SJSA1 (cell line): ENCODE measurements around the gene IL4. TPM values are rescaled to one million over a fixed set of nuclear protein-coding genes. Genes with fewer than 3 reads are reported as not detected.

ENCODE experiments used
- DNase-seq, 2 experiments: peaks; one replicate each; pipeline ENCODE4 v3.0.0-alpha.2; 2015 to 2020; ENCODE audit warnings: low spot score in 2 of 2, low read depth in 1 of 2
- H3K27ac ChIP-seq: fragments of 250-450 bp; sonication (Bioruptor Pico); 2 replicates; pipeline ENCODE4 v1.5.1; 2020; ENCODE audit warnings: mild to moderate bottlenecking, moderate library complexity
- H3K27me3 ChIP-seq: fragments of 250-450 bp; sonication (Bioruptor Pico); replicated peaks from 2 replicates; pipeline ENCODE4 v1.5.1; 2020; ENCODE audit warnings: mild to moderate bottlenecking, moderate library complexity
- H3K36me3 ChIP-seq: fragments of 250-450 bp; sonication (Bioruptor Pico); 2 replicates; pipeline ENCODE4 v1.5.1; 2020; ENCODE audit warnings: mild to moderate bottlenecking
- H3K4me1 ChIP-seq: fragments of 250-450 bp; sonication (Bioruptor Pico); replicated peaks from 2 replicates; pipeline ENCODE4 v1.6.1; 2021; ENCODE audit warnings: mild to moderate bottlenecking
- H3K4me3 ChIP-seq: fragments of 250-450 bp; sonication (Bioruptor Pico); 2 replicates; pipeline ENCODE4 v1.5.1; 2020; ENCODE audit warnings: mild to moderate bottlenecking
- H3K9me3 ChIP-seq: fragments of 250-450 bp; sonication (Bioruptor Pico); replicated peaks from 2 replicates; pipeline ENCODE4 v1.5.1; 2020; ENCODE audit warnings: mild to moderate bottlenecking
- total RNA-seq: library from RNA; depleted of rRNA; stranded (reverse); fragments of >200 nt; shearing (Covaris generic); gene quantifications from 2 replicates; pipeline ENCODE4 v1.2.3, GENCODE V29; 2014

IL4 gene
- total RNA-seq, 1 experiment from 2014 or later, result not detected

GRCh38 chr5:132647473-132647872, 26.3 kb upstream of the IL4 start:
- Histone ChIP-seq H3K4me3 (no peak overlapping the region), H3K9me3 (0 out of 2 replicates have a peak, but pooled peaks cover 3% of the 10 kb centered on the region), H3K4me1 (no peaks in the 10 kb centered on the region), H3K27ac (no peak overlapping the region), H3K36me3 (peaks cover 9% of the 10 kb centered on the region), H3K27me3 (no peaks in the 10 kb centered on the region)
- no peak for DNase-seq

DNA sequence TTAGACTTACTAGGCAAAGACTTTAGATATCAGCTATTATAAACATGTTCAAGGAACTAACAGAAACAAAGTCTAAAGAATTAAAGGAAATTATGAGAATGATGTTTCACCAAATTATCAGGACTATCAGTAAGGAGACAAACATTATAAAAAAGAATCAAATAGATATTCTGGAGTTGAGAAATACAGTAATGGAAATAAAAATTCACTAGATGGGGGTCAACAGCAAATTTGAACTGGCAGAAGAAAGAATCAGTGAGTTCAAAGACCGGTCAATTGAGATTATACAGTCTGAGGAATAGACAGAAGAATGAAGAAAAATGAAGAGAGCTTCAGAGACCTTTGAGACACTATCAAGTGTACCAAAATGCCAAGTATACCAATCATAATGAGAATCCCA, 25.4 kb upstream of the IL4 start:
- no peak overlapping the region for H3K27ac ChIP-seq
- H3K36me3 ChIP-seq, result no peaks in the 10 kb centered on the region; the same call in 1 of the 2 replicates

GRCh38 chr5:132651838-132652469, 21.8 kb upstream of the IL4 start:
- Histone ChIP-seq H3K4me1 (peaks cover 11% of the 10 kb centered on the region), H3K27me3 (no peaks in the 10 kb centered on the region; the same call in none of the 2 replicates), H3K9me3 (peaks cover 12% of the 10 kb centered on the region), H3K36me3 (no peaks in the 10 kb centered on the region), H3K27ac (no peak overlapping the region), H3K4me3 (no peak overlapping the region)
- DNase-seq, result no peak

More for the DNA sequence above, 25.4 kb upstream of the IL4 start:
- H3K9me3 ChIP-seq, result 0 out of 2 replicates have a peak, but pooled peaks cover 3% of the 10 kb centered on the region
- H3K27me3 ChIP-seq, result no peaks in the 10 kb centered on the region; the same call in 1 of the 2 replicates
- H3K4me1 ChIP-seq, result no peaks in the 10 kb centered on the region
- H3K4me3 ChIP-seq, result no peak overlapping the region
- DNase-seq, result no peak

- H3K4me1 ChIP-seq, result peaks cover 11% of the 10 kb centered on the region
- no peaks in the 10 kb centered on the region for H3K36me3 ChIP-seq
- H3K4me3 ChIP-seq, result no peak overlapping the region
- DNase-seq, result no peak
- H3K27me3 ChIP-seq, result no peaks in the 10 kb centered on the region; the same call in none of the 2 replicates
- H3K27ac ChIP-seq, result no peak overlapping the region
- peaks cover 12% of the 10 kb centered on the region for H3K9me3 ChIP-seq
Observed at GRCh38 chr5:132653716-132654115, 20.1 kb upstream of the IL4 start.

DNA sequence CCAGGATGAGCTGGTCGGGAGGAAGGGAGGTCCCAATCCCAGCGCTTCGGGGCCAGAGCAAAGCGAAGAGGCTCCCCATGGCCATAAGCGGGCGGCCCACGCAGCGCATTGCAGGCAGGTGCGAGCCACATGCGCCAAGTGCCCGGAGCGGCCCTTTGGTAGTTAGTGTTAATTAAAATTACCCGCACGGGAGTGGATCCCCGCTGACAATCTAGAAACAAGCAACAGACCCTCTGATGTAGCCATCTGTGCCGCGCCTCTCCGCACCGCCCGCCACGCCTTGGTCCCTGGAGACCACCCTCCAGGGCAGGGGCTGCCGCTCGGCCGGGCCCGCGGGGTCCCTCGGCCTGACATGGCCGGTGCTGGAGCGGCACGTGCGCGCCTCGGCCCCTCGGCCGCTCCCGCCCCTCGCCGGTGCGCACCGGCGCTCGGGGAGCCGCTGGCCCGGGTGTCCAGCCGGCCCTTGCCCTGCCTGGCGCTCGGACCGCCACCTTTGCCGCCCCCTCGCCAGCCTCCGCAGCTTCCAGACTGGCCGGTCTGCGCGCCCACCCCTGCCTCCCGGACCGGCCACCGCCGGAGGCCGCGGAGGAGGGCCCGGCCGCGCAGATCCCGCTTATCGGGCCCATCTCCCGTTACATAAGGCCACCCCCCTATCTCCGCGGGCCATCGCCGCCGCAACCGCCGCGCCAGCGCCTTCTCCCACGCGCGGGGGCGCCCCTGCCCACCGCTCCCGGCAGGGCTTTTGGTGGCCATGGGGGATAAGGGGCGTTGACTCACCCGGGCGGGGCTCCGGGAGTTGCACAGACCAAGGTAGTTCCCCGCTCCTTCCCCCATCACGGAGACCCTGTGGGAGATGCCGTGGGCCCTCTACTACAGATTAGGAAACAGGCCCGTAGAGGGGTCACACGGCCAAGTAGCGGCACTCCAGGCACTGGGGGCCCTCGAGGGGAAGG, 17.7 kb upstream of the IL4 start:
- DNase-seq, result peak in 1 of 2 experiments; percentile 63
- H3K27ac ChIP-seq, result no peak overlapping the region
- H3K4me1 ChIP-seq, result peaks cover 11% of the 10 kb centered on the region
- H3K9me3 ChIP-seq, result peaks cover 8% of the 10 kb centered on the region
- H3K4me3 ChIP-seq, result peak overlapping the region; percentile 38
- H3K36me3 ChIP-seq, result no peaks in the 10 kb centered on the region
- H3K27me3 ChIP-seq, result no peaks in the 10 kb centered on the region; the same call in none of the 2 replicates

GRCh38 chr5:132656774-132657355, 16.9 kb upstream of the IL4 start:
- peak overlapping the region; percentile 38; the same call in 1 of the 2 replicates for H3K4me3 ChIP-seq
- H3K4me1 ChIP-seq, result peaks cover 11% of the 10 kb centered on the region
- no peaks in the 10 kb centered on the region; the same call in none of the 2 replicates for H3K27me3 ChIP-seq
- no peak for DNase-seq
- peaks cover 8% of the 10 kb centered on the region for H3K9me3 ChIP-seq
- H3K27ac ChIP-seq, result no peak overlapping the region
- H3K36me3 ChIP-seq, result no peaks in the 10 kb centered on the region

- Histone ChIP-seq H3K4me1 (peaks cover 12% of the 10 kb centered on the region), H3K36me3 (no peaks in the 10 kb centered on the region), H3K9me3 (peaks cover 8% of the 10 kb centered on the region), H3K27ac (no peak within 1 kb of the TSS), H3K27me3 (no peaks in the 10 kb centered on the region; the same call in none of the 2 replicates), H3K4me3 (no peak within 1 kb of the TSS)
- no peak for DNase-seq
Observed at GRCh38 chr5:132657676-132658380, 16.0 kb upstream of the IL4 start, which contains the start of gene IL13. IL13 (plus strand) TSS chr5:132658173; CDS start chr5:132658187, 14 bp downstream.

DNA sequence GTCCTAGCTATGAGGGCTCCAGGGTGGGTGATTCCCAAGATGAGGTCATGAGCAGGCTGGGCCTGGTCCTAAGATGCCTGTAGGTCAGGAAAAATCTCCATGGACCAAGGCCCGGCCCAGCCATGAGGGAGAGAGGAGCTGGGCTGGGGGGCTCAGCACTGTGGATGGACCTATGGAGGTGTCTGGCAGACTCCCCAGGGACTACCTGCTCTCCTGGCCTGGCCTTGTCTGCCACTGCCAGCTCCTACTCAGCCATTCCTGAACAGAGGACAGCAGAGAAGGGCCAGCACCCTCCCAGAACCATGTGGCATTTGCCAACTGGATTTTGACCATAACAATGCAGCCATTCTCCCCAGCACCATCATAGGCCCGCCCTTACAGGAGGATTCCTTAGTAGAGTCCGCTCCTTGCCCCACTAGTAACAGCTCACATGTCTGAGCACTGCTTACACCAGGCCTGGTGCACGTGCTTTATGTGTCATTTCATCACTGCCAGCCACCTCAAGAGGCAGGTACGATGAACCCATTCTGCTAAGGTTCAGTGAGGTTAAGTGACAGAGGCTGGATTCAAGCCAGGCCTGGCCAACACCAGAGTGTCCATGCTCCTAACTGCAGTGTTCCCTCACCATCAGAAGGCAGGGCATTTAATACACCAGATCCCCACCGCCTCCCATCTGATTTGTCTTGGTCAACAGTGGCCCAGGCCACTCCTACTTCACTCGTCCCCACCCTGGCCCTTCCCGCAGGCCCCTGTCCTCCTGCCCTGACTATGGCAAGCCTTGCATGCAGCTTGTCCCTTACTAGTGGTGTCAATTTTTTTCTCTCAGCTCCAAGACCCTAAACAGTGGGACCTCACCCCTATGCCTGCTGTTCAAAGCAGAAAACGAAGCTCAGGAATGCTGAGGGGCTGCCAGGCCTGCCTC, 15.1 kb upstream of the IL4 start:
- Histone ChIP-seq H3K4me3 (no peak overlapping the region), H3K36me3 (no peaks in the 10 kb centered on the region), H3K4me1 (peaks cover 17% of the 10 kb centered on the region), H3K27ac (no peak overlapping the region), H3K27me3 (no peaks in the 10 kb centered on the region; the same call in 1 of the 2 replicates), H3K9me3 (peaks cover 8% of the 10 kb centered on the region)
- DNase-seq, result no peak

- H3K36me3 ChIP-seq, result no peaks in the 10 kb centered on the region
- no peak for DNase-seq
- no peak overlapping the region for H3K4me3 ChIP-seq
- H3K27ac ChIP-seq, result no peak overlapping the region
- peaks cover 8% of the 10 kb centered on the region for H3K9me3 ChIP-seq
- peaks cover 17% of the 10 kb centered on the region for H3K4me1 ChIP-seq
- H3K27me3 ChIP-seq, result no peaks in the 10 kb centered on the region
Observed at GRCh38 chr5:132659598-132660493, 13.9 kb upstream of the IL4 start.

DNA sequence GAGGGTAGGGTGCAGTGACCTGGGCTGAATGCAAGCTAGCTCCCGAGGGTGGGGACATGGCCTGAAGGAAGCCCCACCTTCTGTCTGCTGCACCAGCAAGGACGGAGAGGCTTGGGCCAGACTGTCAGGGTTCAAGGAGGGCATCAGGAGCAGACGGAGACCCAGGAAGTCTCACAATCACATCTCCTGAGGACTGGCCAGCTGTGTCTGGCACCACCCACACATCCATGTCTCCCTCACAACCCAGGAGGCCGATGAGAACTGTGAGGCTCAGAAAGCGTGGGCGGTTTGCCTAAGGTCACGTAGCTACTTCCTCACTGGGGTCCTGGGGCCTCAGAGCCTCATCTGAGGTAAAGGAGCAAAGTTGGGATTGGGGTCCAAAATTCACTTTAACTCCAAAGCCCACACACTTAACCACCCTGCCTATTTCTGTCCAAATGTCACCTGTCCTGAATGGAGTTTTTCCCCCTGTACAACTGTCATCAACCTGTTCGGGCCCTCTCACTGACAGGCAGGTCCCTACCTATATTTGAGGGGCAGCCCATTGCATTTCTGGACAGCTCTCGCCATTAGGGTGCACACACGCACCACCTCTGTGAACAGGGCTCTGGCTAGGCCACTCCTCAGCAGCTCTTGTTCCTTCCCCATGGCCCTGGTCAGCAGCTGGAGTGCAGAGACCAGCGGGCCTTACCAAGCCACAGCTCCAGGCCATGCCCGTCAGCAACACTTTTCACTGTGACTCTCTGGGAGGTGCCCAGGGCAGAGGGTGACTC, 12.4 kb upstream of the IL4 start:
- no peak overlapping the region for H3K27ac ChIP-seq
- no peaks in the 10 kb centered on the region for H3K27me3 ChIP-seq
- H3K4me1 ChIP-seq, result peaks cover 11% of the 10 kb centered on the region
- no peak overlapping the region for H3K4me3 ChIP-seq
- H3K36me3 ChIP-seq, result no peaks in the 10 kb centered on the region
- DNase-seq, result no peak
- H3K9me3 ChIP-seq, result peaks cover 2% of the 10 kb centered on the region; the same call in 1 of the 2 replicates

DNA sequence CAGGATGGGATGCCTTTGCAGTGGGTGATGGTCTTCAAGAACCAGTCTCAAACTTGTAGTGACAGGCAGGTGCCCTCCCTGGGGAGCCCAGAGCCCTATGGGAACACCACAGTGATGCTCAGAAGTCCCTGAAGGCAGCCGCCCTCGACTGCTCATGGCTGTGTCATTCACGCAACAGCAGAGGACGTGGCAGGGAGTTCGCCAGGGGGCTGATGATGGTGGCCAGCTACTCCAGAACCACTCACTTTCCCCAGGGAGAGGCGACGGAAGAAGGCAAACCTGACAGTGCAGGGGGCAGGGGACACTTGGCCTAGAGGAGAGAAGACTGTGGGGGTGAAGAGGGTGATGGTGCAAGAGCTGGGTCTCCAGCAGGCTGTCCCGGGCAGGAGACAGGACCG, 11.8 kb upstream of the IL4 start:
- Histone ChIP-seq H3K4me3 (no peak overlapping the region), H3K4me1 (peaks cover 13% of the 10 kb centered on the region), H3K36me3 (no peaks in the 10 kb centered on the region), H3K27ac (no peak overlapping the region), H3K9me3 (no peaks in the 10 kb centered on the region), H3K27me3 (no peaks in the 10 kb centered on the region)
- DNase-seq, result no peak
